HCT116 (cell line): Measurements from ENCODE around the gene PRPF39.

Experiments used
- CTCF ChIP-seq, 3 experiments: fragments of 200-600 bp in 1 of 3; sonication (generic) in 1 of 3; IDR thresholded peaks in 2 of 3; conservative IDR thresholded peaks in 1 of 3; 2 replicates each; pipeline ENCODE4 v1.5.1; 2012 to 2017; ENCODE audit warnings: low read depth in 2 of 3, low read length in 2 of 3, antibody characterized with exemption in 1 of 3, borderline replicate concordance in 1 of 3, control low read depth in 1 of 3, mild to moderate bottlenecking in 1 of 3, mixed read lengths in 1 of 3, mixed run types in 1 of 3, moderate library complexity in 1 of 3; ENCODE audit not compliant: insufficient read depth in 1 of 3
- EZH2phosphoT487 ChIP-seq: fragments of 200-600 bp; IDR thresholded peaks from 2 replicates; pipeline ENCODE4 v1.6.1; 2018; ENCODE audit warnings: antibody characterized with exemption, borderline replicate concordance
- POLR2A ChIP-seq: IDR thresholded peaks from 2 replicates; pipeline ENCODE4 v1.7.0; 2011; ENCODE audit warnings: borderline replicate concordance; ENCODE audit not compliant: insufficient read depth, insufficient read length; ENCODE audit errors: extremely low read depth
- REST ChIP-seq: IDR thresholded peaks from 2 replicates; pipeline ENCODE4 v1.6.1; 2012; ENCODE audit warnings: low read depth
- SRF ChIP-seq: IDR thresholded peaks from 2 replicates; pipeline ENCODE4 v1.6.1; 2012; ENCODE audit warnings: low read depth
- ZFX ChIP-seq: fragments of 450-650 bp; IDR thresholded peaks from 2 replicates; pipeline ENCODE4 v1.6.1; 2017

- TF ChIP-seq SRF: no peak
- no peak for TF ChIP-seq REST
- TF ChIP-seq EZH2phosphoT487: no peak
- no peak for TF ChIP-seq ZFX
- no peak for TF ChIP-seq POLR2A
- no peak for TF ChIP-seq CTCF (IDR thresholded peaks at IDR 0.05 in 2 of 3, conservative IDR thresholded peaks at IDR 0.05 in 1 of 3; ENCODE audit: borderline replicate concordance in 1 of 3, insufficient read depth in 1 of 3, low read depth in 2 of 3, low read length in 2 of 3)
These were observed 11.2 kb downstream of the PRPF39 start for GRCh38 chr14:45095143-45095542.
